Endothelial cell of umbilical vein (primary cell): ENCODE data around the gene SCGN.

ENCODE experiments used
- EZH2 ChIP-seq: IDR thresholded peaks from 2 replicates; pipeline ENCODE4 v1.6.1; 2012; ENCODE audit warnings: borderline replicate concordance, low read depth, mild to moderate bottlenecking, moderate library complexity, low read length, inconsistent platforms; ENCODE audit not compliant: severe bottlenecking
- POLR2A ChIP-seq: IDR thresholded peaks from 2 replicates; pipeline ENCODE4 v1.6.1; 2012; ENCODE audit warnings: low read depth, mild to moderate bottlenecking, control low read depth, low read length
- POLR2AphosphoS5 ChIP-seq: IDR thresholded peaks from 2 replicates; pipeline ENCODE4 v1.6.1; 2012; ENCODE audit warnings: low read depth, mild to moderate bottlenecking, control low read depth, low read length, moderate library complexity; ENCODE audit not compliant: insufficient read depth
- TF ChIP-seq, protein P1 (sequence below), 2 donors: IDR thresholded peaks; 1 replicate in 1 of 2; 2 replicates in 1 of 2; pipeline ENCODE4 v1.5.1; 2011; ENCODE audit warnings: low read length in 2 of 2, mild to moderate bottlenecking in 2 of 2, moderate library complexity in 2 of 2, control low read depth in 1 of 2, inconsistent platforms in 1 of 2, low read depth in 1 of 2; ENCODE audit not compliant: insufficient read depth in 1 of 2; ENCODE audit errors: extremely low read depth in 1 of 2
- TF ChIP-seq, protein P2 (sequence below): IDR thresholded peaks from 2 replicates; pipeline ENCODE4 v1.6.1; 2011; ENCODE audit not compliant: insufficient read depth, insufficient read length

DNA sequence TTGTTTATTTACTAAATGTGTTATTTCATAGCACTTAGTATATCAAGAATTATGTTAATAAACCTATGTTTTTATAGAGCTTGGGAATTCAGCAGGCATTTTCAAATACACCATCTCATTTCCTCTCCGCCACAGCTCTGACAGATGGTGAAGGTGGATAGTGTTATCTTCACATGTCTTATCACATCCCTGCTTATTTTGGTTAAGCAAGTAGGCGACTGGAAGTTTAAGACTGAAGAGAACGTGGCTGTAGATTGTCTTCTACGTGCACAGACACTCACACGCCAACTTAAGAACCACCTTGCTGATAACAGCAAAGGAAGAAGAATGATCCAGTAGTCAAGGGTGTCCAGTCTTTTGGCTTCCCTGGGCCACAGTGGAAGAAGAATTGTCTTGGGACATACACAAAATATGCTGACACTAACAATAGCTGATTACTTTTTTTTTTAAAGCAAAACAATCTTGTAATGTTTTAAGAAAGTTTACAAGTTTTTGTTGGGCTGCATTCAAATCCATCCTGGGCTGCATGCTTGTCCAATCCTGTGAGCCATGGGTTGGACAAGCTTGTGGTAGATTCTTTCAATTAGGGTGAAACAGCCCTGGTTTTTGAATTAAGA is 43.3 kb upstream of the SCGN start:
- TF ChIP-seq POLR2A (no peak), EZH2 (no peak), POLR2AphosphoS5 (no peak)
- TF ChIP-seq, protein P1, sequence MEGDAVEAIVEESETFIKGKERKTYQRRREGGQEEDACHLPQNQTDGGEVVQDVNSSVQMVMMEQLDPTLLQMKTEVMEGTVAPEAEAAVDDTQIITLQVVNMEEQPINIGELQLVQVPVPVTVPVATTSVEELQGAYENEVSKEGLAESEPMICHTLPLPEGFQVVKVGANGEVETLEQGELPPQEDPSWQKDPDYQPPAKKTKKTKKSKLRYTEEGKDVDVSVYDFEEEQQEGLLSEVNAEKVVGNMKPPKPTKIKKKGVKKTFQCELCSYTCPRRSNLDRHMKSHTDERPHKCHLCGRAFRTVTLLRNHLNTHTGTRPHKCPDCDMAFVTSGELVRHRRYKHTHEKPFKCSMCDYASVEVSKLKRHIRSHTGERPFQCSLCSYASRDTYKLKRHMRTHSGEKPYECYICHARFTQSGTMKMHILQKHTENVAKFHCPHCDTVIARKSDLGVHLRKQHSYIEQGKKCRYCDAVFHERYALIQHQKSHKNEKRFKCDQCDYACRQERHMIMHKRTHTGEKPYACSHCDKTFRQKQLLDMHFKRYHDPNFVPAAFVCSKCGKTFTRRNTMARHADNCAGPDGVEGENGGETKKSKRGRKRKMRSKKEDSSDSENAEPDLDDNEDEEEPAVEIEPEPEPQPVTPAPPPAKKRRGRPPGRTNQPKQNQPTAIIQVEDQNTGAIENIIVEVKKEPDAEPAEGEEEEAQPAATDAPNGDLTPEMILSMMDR (IDR thresholded peaks at IDR 0.05; ENCODE audit: extremely low read depth in 1 of 2, insufficient read depth in 1 of 2, low read depth in 1 of 2, low read length in 2 of 2): no peak
- TF ChIP-seq, protein P2, sequence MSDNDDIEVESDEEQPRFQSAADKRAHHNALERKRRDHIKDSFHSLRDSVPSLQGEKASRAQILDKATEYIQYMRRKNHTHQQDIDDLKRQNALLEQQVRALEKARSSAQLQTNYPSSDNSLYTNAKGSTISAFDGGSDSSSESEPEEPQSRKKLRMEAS: no peak
